NB4 (cell line): Measurements from ENCODE around the gene GNAI2.

Experiments used
- CTCF ChIP-seq: IDR thresholded peaks from one replicate; pipeline ENCODE4 v1.5.1; 2012; ENCODE audit warnings: low read depth, low read length
- POLR2A ChIP-seq: IDR thresholded peaks from 2 replicates; pipeline ENCODE4 v1.6.1; 2011; ENCODE audit warnings: mild to moderate bottlenecking; ENCODE audit not compliant: insufficient read length; ENCODE audit errors: extremely low read depth

- no peak for TF ChIP-seq CTCF
- no peak for TF ChIP-seq POLR2A
These were observed 32.9 kb downstream of the GNAI2 start, which contains the start of gene SEMA3B for GRCh38 chr3:50268703-50269451.
